GM12864 (cell line): ENCODE results near the gene SYT7.
"Not testable (repeated sequence)": the region's sequence is repeated elsewhere in the genome, so short reads cannot be mapped to it uniquely, and the experiment has no call there.

Experiments
- DNase-seq: peaks from one replicate; pipeline ENCODE4 v3.0.0-alpha.2; 2011; ENCODE audit warnings: low read depth
- H3K4me3 ChIP-seq: 2 replicates; pipeline ENCODE4 v1.5.1; 2011; ENCODE audit warnings: mild to moderate bottlenecking, low read depth, low read length, control low read depth
- TF ChIP-seq, protein P1 (sequence below): IDR thresholded peaks from 2 replicates; pipeline ENCODE4 v1.5.1; 2011; ENCODE audit warnings: low read depth, mild to moderate bottlenecking, moderate library complexity, low read length, control low read depth, inconsistent platforms; ENCODE audit errors: missing control alignments

Gene SYT7

GRCh38 chr11:61472282-61472681, 108.6 kb downstream of the SYT7 start:
- no peak overlapping the region for H3K4me3 ChIP-seq
- TF ChIP-seq, protein P1, sequence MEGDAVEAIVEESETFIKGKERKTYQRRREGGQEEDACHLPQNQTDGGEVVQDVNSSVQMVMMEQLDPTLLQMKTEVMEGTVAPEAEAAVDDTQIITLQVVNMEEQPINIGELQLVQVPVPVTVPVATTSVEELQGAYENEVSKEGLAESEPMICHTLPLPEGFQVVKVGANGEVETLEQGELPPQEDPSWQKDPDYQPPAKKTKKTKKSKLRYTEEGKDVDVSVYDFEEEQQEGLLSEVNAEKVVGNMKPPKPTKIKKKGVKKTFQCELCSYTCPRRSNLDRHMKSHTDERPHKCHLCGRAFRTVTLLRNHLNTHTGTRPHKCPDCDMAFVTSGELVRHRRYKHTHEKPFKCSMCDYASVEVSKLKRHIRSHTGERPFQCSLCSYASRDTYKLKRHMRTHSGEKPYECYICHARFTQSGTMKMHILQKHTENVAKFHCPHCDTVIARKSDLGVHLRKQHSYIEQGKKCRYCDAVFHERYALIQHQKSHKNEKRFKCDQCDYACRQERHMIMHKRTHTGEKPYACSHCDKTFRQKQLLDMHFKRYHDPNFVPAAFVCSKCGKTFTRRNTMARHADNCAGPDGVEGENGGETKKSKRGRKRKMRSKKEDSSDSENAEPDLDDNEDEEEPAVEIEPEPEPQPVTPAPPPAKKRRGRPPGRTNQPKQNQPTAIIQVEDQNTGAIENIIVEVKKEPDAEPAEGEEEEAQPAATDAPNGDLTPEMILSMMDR = no peak
- DNase-seq = no peak

GRCh38 chr11:61468002-61468401, 112.9 kb downstream of the SYT7 start:
- TF ChIP-seq, protein P1 = no peak
- no peak overlapping the region for H3K4me3 ChIP-seq
- no peak for DNase-seq

GRCh38 chr11:61467602-61468001, 113.3 kb downstream of the SYT7 start:
- not testable (repeated sequence) for DNase-seq

More at GRCh38 chr11:61467602-61468001, 113.3 kb downstream of the SYT7 start:
- not testable (repeated sequence) for H3K4me3 ChIP-seq
